Lower leg skin (tissue), 4 donors: ENCODE data around the gene FAM8A1. TPM values are rescaled to one million over a fixed set of nuclear protein-coding genes. Genes with fewer than 3 reads are reported as not detected.

Experiments
- DNase-seq, 2 donors: peaks; one replicate each; pipeline ENCODE4 v3.0.0-alpha.2; 2019; ENCODE audit warnings: low spot score in 2 of 2
- H3K4me3 ChIP-seq: fragments of 200-600 bp; sonication (generic); 2 replicates; pipeline ENCODE4 v1.5.1; 2017; ENCODE audit warnings: mild to moderate bottlenecking, low read depth; ENCODE audit not compliant: poor library complexity, severe bottlenecking
- CTCF ChIP-seq, 3 donors: fragments of 450-650 bp; IDR thresholded peaks; one replicate each; pipeline ENCODE4 v1.5.1; 2016; ENCODE audit warnings: antibody characterized with exemption in 3 of 3, mild to moderate bottlenecking in 3 of 3, moderate library complexity in 2 of 3
- POLR2A ChIP-seq, 2 donors: fragments of 450-650 bp; IDR thresholded peaks; one replicate each; pipeline ENCODE4 v1.6.1; 2016 to 2017; ENCODE audit warnings: antibody characterized with exemption in 2 of 2, mild to moderate bottlenecking in 1 of 2, moderate library complexity in 1 of 2
- WGBS, 2 donors: methylation state at CpG; one replicate each; pipeline ENCODE4 v1.1.5; 2018; 5-methylcytosine and 5-hydroxymethylcytosine counted together
- intact Hi-C: fragments of 100-400 bp; cut with DNase I; formaldehyde crosslinking; loops from one replicate; pipeline ENCODE4 v1.15.0; 2023; ENCODE audit warnings: low total_unique reads
- total RNA-seq, 4 donors: library from RNA; depleted of rRNA; stranded (reverse); fragments of >200 nt; gene quantifications; one replicate each; pipeline ENCODE4 v1.1.0, GENCODE V29; 2016

The FAM8A1 gene
- total RNA-seq, 4 donors from 2014 or later: 32.9 to 42.0 (median 34.6) TPM

GRCh38 chr6:17628873-17629272 is 28.8 kb downstream of the FAM8A1 start:
- DNase-seq: no peak
- TF ChIP-seq POLR2A (IDR thresholded peaks at IDR 0.05): no peak
- no peak for TF ChIP-seq CTCF (IDR thresholded peaks at IDR 0.05)
- WGBS, 2 donors: 61 to 63% methylated on average over 1 of the region's 1 CpG
- intact Hi-C loops: no loop called here
- H3K4me3 ChIP-seq: no peak overlapping the region

- intact Hi-C loops: no loop called here
- no peak overlapping the region for H3K4me3 ChIP-seq
- 86 to 91% methylated on average over 8 of the region's 8 CpGs for WGBS, 2 donors
- TF ChIP-seq CTCF (IDR thresholded peaks at IDR 0.05) (no peak), POLR2A (IDR thresholded peaks at IDR 0.05) (no peak)
- DNase-seq: no peak
These were observed 29.9 kb downstream of the FAM8A1 start for GRCh38 chr6:17629824-17630510.

GRCh38 chr6:17630511-17631073 is 30.5 kb downstream of the FAM8A1 start:
- intact Hi-C loops: no loop called here
- 75 to 81% methylated on average over 5 of the region's 5 CpGs for WGBS, 2 donors
- TF ChIP-seq CTCF (IDR thresholded peaks at IDR 0.05) (no peak), POLR2A (IDR thresholded peaks at IDR 0.05) (no peak)
- no peak for DNase-seq
- H3K4me3 ChIP-seq: no peak overlapping the region

GRCh38 chr6:17632934-17633333 is 32.8 kb downstream of the FAM8A1 start:
- TF ChIP-seq POLR2A (IDR thresholded peaks at IDR 0.05) (no peak), CTCF (IDR thresholded peaks at IDR 0.05) (no peak)
- H3K4me3 ChIP-seq: no peak overlapping the region
- DNase-seq: no peak
- 89 to 94% methylated on average over 1 of the region's 1 CpG for WGBS, 2 donors
- intact Hi-C loops: no loop called here

- no peak for TF ChIP-seq CTCF (IDR thresholded peaks at IDR 0.05)
- TF ChIP-seq POLR2A (IDR thresholded peaks at IDR 0.05): no peak
- no peak for DNase-seq
- 84 to 91% methylated on average over 2 of the region's 2 CpGs for WGBS, 2 donors
- intact Hi-C loops: no loop called here
- H3K4me3 ChIP-seq: no peak overlapping the region
These were observed 33.5 kb downstream of the FAM8A1 start for GRCh38 chr6:17633465-17634188.
